Esophagus squamous epithelium (tissue), 5 donors: ENCODE results near the gene SNPH. TPM values are rescaled to one million over a fixed set of nuclear protein-coding genes. Genes with fewer than 3 reads are reported as not detected.

Experiments
- DNase-seq: peaks from one replicate; lab custom pipeline; 2025; lab: John Stamatoyannopoulos, UW
- H3K27ac ChIP-seq, 4 donors: fragments of 200-600 bp; sonication (generic); one replicate each; pipeline ENCODE4 v1.5.1; 2016 to 2019; ENCODE audit warnings: mild to moderate bottlenecking in 1 of 4
- H3K27me3 ChIP-seq, 4 donors: fragments of 200-600 bp; sonication (generic); 1 replicate in 3 of 4; 2 replicates in 1 of 4; pipeline versions ENCODE4 v1.5.1 to v1.6.0; 2017 to 2021; ENCODE audit warnings: antibody characterized with exemption in 1 of 4
- H3K36me3 ChIP-seq, 3 donors: fragments of 200-600 bp; sonication (generic); one replicate each; pipeline ENCODE4 v1.5.1; 2016 to 2019
- H3K4me1 ChIP-seq, 3 donors: fragments of 200-600 bp; sonication (generic); one replicate each; pipeline ENCODE4 v1.5.1; 2017 to 2019
- H3K4me3 ChIP-seq, 4 donors: fragments of 200-600 bp; sonication (generic); 1 replicate in 3 of 4; 2 replicates in 1 of 4; pipeline ENCODE4 v1.5.1; 2016 to 2019; ENCODE audit warnings: mild to moderate bottlenecking in 2 of 4, moderate library complexity in 1 of 4
- H3K9me3 ChIP-seq, 3 donors: fragments of 200-600 bp; sonication (generic); one replicate each; pipeline ENCODE4 v1.5.1; 2016 to 2019
- POLR2A ChIP-seq, 4 donors: fragments of 450-650 bp; IDR thresholded peaks; one replicate each; pipeline ENCODE4 v1.6.1; 2017; ENCODE audit warnings: antibody characterized with exemption in 4 of 4, mild to moderate bottlenecking in 4 of 4, moderate library complexity in 3 of 4
- WGBS, 2 donors: methylation state at CpG; one replicate each; pipeline ENCODE4 v1.1.5; 2018; 5-methylcytosine and 5-hydroxymethylcytosine counted together
- intact Hi-C: fragments of 100-400 bp; cut with DNase I; formaldehyde crosslinking; loops from one replicate; pipeline ENCODE4 v1.15.0; 2022
- total RNA-seq, 4 donors: library from RNA; depleted of rRNA; stranded (reverse); fragments of >200 nt; gene quantifications; one replicate each; pipeline ENCODE4 v1.1.0, GENCODE V29; 2016
- TF ChIP-seq, protein P1 (sequence below), 6 experiments: fragments of 450-650 bp in 4 of 6; fragments of 200-600 bp in 2 of 6; sonication (generic) in 2 of 6; IDR thresholded peaks; one replicate each; pipeline ENCODE4 v1.5.1; 2016 to 2019; ENCODE audit warnings: antibody characterized with exemption in 6 of 6, mild to moderate bottlenecking in 4 of 6, moderate library complexity in 4 of 6
- donor health status: DM: yes; HTN: yes; CAD: no.

SNPH gene
- total RNA-seq, 4 donors from 2014 or later = 0.83 to 2.5 (median 1.5) TPM

DNA sequence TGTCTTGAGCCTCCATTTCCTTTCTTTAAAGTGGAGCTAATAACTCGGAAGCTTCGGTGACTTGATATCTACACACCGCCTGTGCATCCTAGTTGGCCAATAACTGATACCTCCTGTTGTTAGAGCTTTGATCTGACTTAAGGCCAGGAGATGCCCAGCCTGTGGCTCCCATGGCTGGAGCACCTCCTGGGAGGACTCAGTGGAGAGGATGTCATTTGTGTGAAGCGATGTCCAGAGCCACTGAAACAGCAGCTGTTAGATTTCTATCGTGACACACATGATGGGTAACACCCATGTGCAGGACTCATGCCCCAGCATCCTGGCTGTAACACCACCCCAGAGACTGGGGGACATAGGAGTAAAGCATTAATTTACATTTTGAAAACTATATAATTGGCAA lies 32.1 kb downstream of the SNPH start:
- Histone ChIP-seq H3K27me3 (no peaks in the 10 kb centered on the region), H3K4me3 (no peak overlapping the region), H3K9me3 (no peaks in the 10 kb centered on the region), H3K4me1 (peaks cover 0 to 9% (median 7%) of the 10 kb centered on the region in 3 donors), H3K36me3 (peaks cover 0 to 5% (median 0%) of the 10 kb centered on the region in 3 donors), H3K27ac (no peak overlapping the region)
- intact Hi-C loops = no loop called here
- DNase-seq = no peak
- 92 to 94% methylated on average over 4 to 5 of the region's 5 CpGs for WGBS, 2 donors
- no peak for TF ChIP-seq POLR2A (IDR thresholded peaks at IDR 0.05)
- TF ChIP-seq, protein P1, sequence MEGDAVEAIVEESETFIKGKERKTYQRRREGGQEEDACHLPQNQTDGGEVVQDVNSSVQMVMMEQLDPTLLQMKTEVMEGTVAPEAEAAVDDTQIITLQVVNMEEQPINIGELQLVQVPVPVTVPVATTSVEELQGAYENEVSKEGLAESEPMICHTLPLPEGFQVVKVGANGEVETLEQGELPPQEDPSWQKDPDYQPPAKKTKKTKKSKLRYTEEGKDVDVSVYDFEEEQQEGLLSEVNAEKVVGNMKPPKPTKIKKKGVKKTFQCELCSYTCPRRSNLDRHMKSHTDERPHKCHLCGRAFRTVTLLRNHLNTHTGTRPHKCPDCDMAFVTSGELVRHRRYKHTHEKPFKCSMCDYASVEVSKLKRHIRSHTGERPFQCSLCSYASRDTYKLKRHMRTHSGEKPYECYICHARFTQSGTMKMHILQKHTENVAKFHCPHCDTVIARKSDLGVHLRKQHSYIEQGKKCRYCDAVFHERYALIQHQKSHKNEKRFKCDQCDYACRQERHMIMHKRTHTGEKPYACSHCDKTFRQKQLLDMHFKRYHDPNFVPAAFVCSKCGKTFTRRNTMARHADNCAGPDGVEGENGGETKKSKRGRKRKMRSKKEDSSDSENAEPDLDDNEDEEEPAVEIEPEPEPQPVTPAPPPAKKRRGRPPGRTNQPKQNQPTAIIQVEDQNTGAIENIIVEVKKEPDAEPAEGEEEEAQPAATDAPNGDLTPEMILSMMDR (IDR thresholded peaks at IDR 0.05) = no peak

DNA sequence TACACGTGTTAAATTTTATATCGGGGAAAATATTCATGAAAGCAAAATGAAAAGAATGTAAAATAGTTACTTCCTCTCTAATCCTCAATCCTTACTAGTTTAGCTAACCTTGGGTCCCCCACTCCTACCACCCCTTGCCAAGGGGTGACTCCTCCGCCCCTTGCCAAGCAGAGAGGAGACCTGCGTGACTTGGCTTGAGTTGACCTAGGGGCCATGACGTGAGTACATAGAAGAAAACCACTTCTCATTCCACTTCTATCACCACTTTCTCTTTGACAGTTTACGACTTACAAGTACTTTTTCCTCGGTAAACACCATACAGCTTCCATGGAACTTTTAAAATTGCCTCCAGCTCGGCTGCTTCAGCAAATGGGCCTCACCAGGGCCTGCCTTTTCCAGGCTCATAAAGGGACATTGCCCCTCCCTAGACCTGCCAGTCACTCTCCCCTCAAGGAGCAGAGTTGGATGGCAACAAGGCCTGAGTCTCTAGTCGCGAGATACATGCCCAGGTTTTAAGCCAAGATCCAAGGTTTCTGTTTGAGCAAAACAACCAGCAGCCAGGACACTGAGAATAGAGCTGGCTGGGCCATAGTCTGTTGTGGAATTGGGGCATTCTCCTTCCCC lies 32.9 kb downstream of the SNPH start:
- no peak for TF ChIP-seq POLR2A (IDR thresholded peaks at IDR 0.05)
- TF ChIP-seq, protein P1 (IDR thresholded peaks at IDR 0.05) = no peak
- intact Hi-C loops = no loop called here
- H3K4me3 ChIP-seq = no peak overlapping the region
- no peak for DNase-seq
- no peaks in the 10 kb centered on the region for H3K27me3 ChIP-seq
- WGBS, 2 donors = 87 to 88% methylated on average over 10 of the region's 10 CpGs
- H3K36me3 ChIP-seq = peaks cover 0 to 5% (median 0%) of the 10 kb centered on the region in 3 donors
- H3K9me3 ChIP-seq = no peaks in the 10 kb centered on the region
- H3K4me1 ChIP-seq = peaks cover 0 to 9% (median 7%) of the 10 kb centered on the region in 3 donors
- no peak overlapping the region for H3K27ac ChIP-seq

DNA sequence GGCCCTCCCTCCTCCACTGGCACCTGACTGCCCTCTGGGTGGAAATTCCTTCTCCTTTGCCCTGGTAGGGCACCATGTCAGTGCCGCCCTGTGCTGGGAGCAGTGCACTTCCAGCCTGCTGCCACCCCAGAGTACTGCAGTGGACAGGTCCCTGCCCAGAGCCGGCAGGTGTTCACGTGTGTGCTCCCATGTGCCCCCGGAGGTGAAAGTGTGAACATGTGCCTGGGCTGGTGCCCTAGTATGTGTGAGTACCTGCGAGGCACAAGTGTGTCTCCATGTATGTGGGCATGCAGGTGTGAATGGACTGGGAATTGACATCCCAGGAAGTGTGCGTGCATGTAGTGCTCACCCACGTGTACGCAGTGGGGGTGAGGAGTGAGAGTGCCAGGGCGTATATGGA lies 33.4 kb downstream of the SNPH start:
- Histone ChIP-seq H3K4me3 (no peak overlapping the region), H3K27ac (no peak overlapping the region), H3K9me3 (no peaks in the 10 kb centered on the region), H3K36me3 (peaks cover 0 to 5% (median 0%) of the 10 kb centered on the region in 3 donors), H3K4me1 (peaks cover 0 to 9% (median 7%) of the 10 kb centered on the region in 3 donors), H3K27me3 (no peaks in the 10 kb centered on the region)
- TF ChIP-seq POLR2A (IDR thresholded peaks at IDR 0.05) = no peak
- TF ChIP-seq, protein P1 (IDR thresholded peaks at IDR 0.05) = peak in 1 of 6 experiments; percentile 34
- intact Hi-C loops = no loop called here
- DNase-seq = no peak
- 81 to 83% methylated on average over 5 of the region's 9 CpGs for WGBS, 2 donors

DNA sequence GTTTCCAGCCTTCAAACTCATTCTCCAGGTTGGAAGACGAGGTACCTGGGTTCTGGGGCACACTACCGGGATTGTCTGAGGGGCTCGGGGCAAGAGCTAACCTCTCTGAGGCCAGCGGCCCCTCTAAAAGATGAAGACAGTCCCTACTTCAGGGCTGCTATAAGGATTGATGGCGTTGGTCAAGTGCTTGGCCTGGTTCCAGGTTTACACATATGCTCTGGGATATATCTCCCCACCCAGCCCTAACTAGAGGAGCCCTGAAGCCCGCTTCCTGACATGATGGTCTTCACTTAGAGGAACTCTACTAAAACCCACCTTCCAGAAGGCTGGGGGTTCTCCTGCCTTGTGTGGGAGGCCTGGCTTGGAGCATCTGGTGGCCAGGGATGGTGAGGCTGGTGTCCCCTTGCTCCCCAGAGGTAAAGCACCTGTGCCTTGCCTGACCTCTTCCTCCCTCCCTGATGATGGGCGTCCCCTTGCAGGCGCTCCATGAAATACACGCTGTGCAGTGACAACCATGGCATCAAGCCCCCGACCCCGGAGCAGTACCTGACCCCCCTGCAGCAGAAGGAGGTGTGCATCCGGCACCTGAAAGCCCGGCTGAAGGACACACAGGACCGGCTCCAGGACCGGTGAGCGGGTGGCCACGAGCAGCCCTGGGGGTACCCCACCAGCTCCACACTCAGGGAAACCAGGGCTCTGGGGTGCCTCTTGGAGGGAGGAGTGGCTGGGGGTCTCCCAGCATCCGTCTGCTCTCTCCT lies 34.2 kb downstream of the SNPH start:
- Histone ChIP-seq H3K9me3 (no peaks in the 10 kb centered on the region), H3K27me3 (no peaks in the 10 kb centered on the region), H3K36me3 (peaks cover 0 to 10% (median 0%) of the 10 kb centered on the region in 3 donors), H3K4me3 (no peak overlapping the region), H3K27ac (no peak overlapping the region), H3K4me1 (peaks cover 0 to 9% (median 7%) of the 10 kb centered on the region in 3 donors)
- intact Hi-C loops = no loop called here
- WGBS, 2 donors = 84 to 91% methylated on average over 7 to 8 of the region's 18 CpGs
- no peak for DNase-seq
- TF ChIP-seq POLR2A (IDR thresholded peaks at IDR 0.05) = no peak
- TF ChIP-seq, protein P1 (IDR thresholded peaks at IDR 0.05) = no peak

DNA sequence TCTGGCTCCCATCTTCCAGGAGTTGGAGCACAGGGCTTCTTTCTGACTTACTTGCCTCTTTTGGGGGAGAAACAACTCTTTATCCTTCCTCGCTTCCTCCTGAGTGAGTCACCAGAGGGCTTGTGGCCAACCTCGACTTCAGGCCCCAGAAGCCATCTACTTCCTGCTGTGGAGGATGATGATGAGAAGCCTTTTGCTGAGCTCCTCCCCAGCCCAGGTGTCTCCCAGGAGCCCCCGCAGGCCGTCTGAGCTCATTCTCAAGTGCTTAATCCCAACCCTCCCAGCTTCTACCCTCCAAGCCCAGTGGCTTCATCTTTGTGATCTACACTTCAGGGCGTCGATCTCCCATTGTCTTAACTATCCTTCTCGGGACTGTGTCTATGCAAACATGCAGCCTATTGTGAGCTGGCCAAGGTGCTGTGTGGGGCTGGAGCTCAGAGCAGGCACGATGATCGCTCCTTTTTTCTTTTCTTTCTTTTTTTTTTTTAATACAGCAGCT lies 35.0 kb downstream of the SNPH start:
- H3K4me3 ChIP-seq = no peak overlapping the region

More for the DNA sequence above, 35.0 kb downstream of the SNPH start:
- no peaks in the 10 kb centered on the region for H3K9me3 ChIP-seq
- no peak overlapping the region for H3K27ac ChIP-seq
- TF ChIP-seq, protein P1 (IDR thresholded peaks at IDR 0.05) = no peak
- TF ChIP-seq POLR2A (IDR thresholded peaks at IDR 0.05) = no peak
- H3K4me1 ChIP-seq = peaks cover 0 to 9% (median 7%) of the 10 kb centered on the region in 3 donors
- no peaks in the 10 kb centered on the region for H3K27me3 ChIP-seq
- peaks cover 0 to 16% (median 0%) of the 10 kb centered on the region in 3 donors for H3K36me3 ChIP-seq
- intact Hi-C loops = no loop called here
- WGBS, 2 donors = 42 to 45% methylated on average over 9 of the region's 9 CpGs
- no peak for DNase-seq
